Measurements from ENCODE around the gene ARHGAP8.
"Not testable (repeated sequence)": the region's sequence is repeated elsewhere in the genome, so short reads cannot be mapped to it uniquely, and the experiment has no call there.

Gene ARHGAP8

GRCh38 chr22:44838316-44839016, 86.1 kb downstream of the ARHGAP8 start:
- DNase-seq = no peak

DNA sequence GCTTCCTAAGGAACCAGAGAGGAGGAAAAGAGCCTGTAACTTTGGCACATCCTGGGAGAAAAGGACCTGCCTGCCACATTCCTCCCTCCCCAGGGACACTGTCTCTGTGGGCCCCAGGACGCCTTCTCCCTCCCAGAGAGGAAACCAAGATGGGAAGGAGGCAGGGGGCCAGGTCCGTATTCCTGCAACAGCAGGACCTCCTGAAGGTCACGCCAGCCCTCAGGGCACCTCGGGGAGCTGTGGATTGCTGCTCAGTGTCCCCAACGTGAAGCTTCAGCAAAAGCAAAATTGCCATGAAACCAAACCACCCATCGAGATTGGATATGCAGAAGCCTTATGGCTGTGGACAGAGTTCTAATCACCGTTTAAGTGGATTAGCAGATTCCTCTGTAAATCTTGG, 86.7 kb downstream of the ARHGAP8 start:
- DNase-seq = no peak

GRCh38 chr22:44839721-44840120, 87.3 kb downstream of the ARHGAP8 start:
- DNase-seq = no peak

DNA sequence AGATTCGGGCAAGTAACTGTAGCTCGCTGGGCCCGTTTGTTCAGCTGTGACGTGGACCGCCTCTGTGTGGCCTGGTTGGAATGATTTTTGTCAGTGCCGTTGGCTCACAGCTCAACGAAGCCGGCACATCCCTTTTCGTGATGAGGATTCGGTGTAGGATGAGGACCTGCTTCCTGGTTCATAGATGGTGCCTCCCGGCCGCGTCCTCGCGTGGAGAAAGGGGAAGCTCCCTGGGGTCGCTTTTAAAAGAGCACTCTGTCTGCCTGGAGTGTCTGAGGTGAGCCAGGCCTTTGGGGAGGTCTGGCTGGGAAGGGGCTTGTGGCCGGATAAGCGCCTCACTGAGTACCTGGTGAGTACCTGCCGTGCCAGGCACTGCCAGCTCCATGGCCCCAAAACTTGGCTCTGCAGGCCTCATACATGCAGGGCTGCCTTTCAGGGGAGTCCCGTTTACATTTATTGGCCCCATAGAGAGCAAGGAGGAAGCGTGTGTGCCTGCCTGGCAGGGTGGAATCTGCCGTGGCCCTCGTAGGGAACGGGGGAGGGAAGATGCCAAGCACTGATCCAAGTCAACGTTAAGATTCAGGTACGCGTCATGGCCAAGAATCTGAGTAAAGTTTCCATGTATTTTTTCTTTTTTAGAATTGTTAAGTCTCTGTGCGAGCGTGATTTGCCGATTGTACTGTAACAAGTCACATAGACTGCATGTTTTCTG, 88.4 kb downstream of the ARHGAP8 start:
- no peak for DNase-seq

DNA sequence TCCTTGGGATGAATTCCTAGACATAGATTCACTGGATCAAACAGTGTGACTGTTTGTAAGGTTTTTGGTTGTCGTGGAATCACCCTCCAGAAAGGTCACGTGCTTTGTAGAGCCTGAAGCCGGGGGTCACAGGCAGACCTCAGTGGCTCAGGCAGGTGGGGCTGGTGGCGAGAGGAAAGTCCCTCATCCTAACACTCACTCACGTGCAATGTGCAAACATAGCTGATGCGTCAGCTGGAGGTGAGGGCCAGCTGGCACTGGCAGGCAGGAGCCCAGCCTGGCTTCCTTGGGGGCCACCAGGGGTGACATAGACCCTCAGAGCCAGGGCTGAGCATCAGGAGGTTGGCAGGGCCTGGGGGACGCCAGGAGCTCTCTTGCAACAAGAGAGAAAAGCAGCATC, 90.0 kb downstream of the ARHGAP8 start:
- DNase-seq = no peak

GRCh38 chr22:44845191-44845590, 92.8 kb downstream of the ARHGAP8 start:
- DNase-seq = no peak

DNA sequence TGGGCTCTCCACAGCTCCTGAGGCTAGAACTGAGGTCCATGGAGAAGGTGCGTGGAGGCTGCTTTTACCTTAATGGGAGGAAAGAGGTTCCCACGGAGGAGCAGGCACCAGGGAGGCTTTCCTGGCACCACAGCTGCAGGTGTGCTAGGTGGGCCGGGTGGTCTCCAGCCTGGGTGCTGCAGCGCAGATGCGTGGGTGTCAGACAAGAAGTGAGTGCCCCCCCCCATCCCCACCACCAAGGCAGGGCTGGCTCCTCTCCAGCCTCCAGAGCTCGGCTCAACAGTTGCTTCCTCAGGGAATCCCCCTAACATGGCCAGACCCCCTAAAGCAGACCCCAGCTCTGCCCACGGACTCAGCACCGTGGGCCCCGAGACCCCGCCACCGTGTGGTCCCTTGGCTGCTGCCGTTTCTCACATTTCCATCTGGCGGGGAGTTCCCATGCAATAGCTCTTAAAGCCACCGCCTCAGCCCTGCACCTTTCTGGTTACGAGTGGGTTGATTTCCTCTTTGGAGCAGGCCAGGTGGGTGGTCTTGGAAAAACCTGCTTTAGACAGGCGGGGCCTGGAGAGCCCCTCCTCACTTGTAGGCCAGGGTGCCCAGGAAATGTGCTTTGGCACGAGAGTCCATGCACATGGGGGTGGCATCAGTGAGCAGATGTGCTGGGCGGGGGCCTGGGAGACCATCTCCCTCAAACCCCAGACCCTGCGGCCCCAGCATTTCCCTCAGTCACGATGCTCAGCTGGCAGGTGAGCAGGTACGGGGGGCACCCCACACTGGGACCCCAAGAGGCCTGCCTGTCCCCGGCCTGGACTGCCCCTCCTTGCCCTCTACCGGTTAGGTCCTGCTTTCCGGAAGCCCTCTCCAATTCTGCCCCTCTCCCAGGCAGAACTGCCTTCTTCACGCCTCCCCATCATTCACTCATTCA, 93.7 kb downstream of the ARHGAP8 start:
- no peak for DNase-seq

- no peak for DNase-seq
Observed at GRCh38 chr22:44846726-44847275, 94.4 kb downstream of the ARHGAP8 start.

DNA sequence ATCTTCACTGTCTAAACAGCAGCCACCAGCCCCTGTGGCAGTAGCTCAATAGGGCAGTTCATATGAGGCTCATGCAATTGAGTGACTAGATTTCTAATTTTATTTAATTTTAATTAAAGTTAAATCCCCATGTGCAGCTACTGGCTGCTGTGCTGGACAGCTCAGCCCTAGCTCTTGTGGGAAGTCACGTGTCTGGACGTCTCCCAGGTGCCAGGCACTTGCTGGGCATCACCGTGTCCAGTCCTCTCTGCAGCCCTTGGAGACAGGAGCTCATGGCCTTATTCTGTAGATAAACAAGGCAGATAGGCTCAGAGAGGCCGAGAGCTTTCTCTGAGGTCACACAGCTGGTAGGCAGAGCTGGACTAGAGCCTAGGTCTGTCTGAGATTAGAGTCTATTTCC, 95.0 kb downstream of the ARHGAP8 start:
- DNase-seq = no peak

DNA sequence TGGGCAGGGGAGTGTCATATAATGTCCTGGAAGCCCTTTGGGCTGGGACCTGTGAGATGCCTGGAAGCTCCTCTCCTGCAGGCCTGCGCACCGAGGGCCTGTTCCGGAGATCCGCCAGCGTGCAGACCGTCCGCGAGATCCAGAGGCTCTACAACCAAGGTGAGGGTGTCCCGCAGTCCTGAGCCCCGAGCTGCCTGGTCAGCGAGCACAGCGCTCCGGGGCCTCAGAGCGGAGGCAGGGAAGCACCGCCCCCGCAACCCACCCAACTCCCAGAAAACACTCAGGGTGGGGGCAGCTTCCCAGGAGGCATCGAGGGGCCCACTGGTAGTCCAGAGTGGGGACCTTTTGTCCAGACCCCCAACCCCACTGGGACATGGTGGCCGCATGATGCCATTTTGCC, 95.5 kb downstream of the ARHGAP8 start:
- no peak for DNase-seq

DNA sequence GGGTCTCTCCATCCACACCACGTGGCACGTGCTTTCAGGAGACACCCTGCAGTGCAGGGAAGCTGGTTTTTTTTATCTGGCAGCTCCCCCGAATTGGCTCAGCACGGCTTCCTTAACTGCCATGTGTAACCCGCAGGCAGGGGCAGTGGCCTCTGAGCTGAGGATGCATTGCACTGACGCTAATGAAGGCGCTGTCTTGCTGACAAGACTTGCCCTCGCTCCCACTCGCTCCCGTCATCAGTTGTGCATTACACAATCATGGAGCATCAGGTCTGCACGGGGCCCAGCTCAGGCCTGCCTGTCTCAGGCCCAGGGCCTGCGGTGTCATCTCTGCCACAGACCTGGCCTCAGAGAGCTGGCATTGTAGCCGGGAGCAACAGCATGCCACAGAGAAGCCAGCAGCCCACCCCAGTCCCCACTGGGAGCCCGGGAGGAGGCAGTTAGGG, 95.9 kb downstream of the ARHGAP8 start:
- DNase-seq = no peak

DNA sequence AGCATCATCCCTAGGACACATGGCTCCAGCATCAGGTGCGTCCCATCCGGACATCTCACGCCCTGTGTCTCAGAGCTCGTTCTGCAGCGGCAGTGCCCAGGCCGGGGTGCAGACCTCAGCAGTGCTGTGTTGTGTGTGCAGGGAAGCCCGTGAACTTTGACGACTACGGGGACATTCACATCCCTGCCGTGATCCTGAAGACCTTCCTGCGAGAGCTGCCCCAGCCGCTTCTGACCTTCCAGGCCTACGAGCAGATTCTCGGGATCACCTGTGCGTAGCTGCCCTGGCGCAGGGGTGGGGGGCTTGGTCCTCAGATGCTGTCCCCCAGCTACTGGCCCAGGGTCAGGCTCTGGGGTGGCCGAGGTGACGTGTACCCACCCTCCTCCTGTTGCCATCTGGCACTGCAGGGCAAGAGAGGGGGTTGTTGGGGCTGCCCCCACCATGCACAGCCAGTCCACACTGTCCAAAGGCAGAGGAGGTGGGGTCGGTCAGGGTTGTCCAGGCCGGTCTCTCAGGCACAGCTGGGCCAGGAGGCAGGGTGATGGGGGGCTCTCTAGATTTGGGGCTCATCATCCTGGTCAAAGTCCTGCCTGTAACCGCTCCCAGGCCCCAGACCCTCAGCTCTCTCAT, 96.5 kb downstream of the ARHGAP8 start:
- DNase-seq = no peak

DNA sequence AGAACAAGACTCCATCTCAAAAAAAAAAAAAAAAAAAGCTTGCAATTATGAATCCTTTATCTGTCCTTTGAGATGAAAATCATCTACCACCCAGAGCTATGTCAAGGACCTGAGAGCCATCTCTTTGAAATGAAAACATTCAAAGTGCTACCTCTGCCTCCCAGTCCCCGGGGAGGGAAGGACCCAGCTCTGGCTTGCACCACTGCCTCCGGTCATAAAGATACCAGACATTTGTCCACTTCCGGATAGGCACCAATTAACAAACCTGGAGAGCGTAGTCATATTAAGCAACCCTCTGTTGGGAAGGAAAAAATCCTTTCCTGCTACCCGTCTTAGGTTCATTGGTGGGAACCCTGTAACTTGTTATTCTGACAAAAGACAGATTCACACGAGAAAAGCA, 98.6 kb downstream of the ARHGAP8 start:
- DNase-seq = no peak

DNA sequence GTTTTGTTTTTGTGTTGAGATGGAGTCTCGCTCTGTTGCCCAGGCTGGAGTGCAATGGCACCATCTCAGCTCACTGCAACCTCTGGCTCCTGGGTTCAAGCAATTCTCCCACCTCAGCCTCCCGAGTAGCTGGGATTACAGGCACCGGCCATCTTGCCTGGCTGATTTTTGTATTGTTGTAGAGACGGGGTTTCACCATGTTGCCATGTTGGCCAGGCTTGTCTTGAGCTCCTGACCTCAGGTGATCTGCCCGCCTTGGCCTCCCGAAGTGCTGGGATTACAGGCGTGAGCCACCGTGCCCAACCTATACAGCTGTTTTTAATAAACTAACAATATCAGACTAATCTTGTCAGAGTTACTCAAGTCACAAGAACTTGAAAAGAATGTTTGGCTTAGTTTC, 102.3 kb downstream of the ARHGAP8 start:
- not testable (repeated sequence) for DNase-seq

DNA sequence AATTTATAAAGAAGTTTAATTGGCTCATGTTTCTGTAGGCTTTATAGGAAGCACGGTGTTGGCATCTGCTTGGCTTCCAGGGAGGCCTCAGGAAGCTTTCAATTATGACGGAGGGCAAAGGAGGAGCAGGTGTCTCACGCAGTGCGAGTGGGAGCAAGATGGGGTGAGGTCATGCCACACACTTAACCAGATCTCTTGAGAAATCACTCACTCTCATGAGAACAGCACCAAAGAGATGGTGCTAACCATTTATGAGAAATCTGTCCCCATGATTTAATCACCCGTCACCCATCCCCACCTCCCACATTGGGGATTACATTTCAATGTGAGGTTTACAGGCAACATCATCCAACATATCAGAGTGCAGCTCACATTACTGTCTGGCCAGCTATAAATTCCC, 103.5 kb downstream of the ARHGAP8 start:
- DNase-seq = no peak

GRCh38 chr22:44858819-44859218, 106.4 kb downstream of the ARHGAP8 start:
- not testable (repeated sequence) for DNase-seq

DNA sequence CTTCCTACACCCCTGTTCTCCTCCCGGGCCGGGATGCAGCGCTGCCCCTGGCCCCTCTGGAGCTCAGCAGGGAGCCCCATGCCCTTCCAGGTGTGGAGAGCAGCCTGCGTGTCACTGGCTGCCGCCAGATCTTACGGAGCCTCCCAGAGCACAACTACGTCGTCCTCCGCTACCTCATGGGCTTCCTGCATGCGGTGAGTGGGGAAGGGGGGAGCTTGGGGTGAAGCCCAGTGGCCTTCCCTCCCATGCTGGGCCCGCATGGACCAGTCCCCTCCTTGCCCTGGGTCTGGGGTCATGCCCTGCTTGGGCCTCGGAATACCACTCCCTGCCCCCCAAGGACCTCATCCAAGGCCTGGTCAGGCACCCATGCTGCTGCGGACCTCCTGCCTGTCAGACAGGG, 107.3 kb downstream of the ARHGAP8 start:
- no peak for DNase-seq

DNA sequence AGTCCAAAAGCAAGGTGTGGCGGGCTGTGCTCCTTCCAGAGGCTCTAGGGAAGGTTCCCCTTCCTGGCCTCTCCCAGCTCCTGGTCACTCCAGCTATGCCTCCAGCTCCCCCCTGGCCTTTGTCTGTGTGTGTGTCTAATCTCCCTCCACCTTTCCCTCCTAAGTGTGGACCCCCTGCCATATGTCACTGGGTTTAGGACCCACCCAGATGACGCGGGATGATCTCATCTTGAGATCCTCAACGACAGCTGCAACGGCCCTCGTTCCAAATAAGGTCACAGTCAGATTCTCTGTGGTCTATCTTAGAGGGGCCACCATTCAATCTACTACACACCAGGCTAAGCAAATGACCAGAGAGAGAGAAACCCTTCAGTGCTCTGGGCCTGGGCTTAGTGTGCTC, 107.9 kb downstream of the ARHGAP8 start:
- no peak for DNase-seq

DNA sequence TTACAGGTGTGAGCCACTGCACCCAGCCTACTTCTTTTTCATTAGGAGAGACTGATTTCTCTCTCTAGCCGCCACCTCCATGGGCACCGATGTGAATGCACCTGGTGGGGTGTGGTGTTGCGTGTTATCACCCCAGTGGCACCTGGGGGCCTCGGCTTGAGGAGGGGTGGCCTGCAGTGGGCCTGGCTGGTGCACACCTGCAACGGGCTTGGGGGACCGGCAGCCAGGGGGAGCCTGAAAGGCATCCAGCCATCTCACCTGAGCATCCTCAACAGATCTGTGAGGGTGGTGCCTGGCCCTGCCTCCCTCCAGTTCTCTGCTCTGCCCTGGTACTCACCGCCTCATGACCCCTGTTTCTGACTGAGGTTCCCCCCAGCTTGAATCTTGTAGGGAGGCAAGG, 108.9 kb downstream of the ARHGAP8 start:
- no peak for DNase-seq

DNA sequence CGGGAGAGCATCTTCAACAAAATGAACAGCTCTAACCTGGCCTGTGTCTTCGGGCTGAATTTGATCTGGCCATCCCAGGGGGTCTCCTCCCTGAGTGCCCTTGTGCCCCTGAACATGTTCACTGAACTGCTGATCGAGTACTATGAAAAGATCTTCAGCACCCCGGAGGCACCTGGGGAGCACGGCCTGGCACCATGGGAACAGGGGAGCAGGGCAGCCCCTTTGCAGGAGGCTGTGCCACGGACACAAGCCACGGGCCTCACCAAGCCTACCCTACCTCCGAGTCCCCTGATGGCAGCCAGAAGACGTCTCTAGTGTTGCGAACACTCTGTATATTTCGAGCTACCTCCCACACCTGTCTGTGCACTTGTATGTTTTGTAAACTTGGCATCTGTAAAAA, 109.9 kb downstream of the ARHGAP8 start:
- no peak for DNase-seq

GRCh38 chr22:44862981-44863860, 110.8 kb downstream of the ARHGAP8 start:
- DNase-seq = no peak
